Keratinocyte (primary cell): ENCODE data around the gene DGLUCY. TPM values are rescaled to one million over a fixed set of nuclear protein-coding genes. Genes with fewer than 3 reads are reported as not detected.

Experiments
- DNase-seq: peaks from one replicate; pipeline ENCODE4 v3.0.0-alpha.2; 2011; ENCODE audit warnings: low read depth, missing footprints, low spot score
- FAIRE-seq: peaks from 2 replicates; lab custom pipeline; 2011; peaks lifted over from hg19 to GRCh38; lab: Jason Lieb, UNC
- H2AFZ ChIP-seq: 2 replicates; pipeline ENCODE4 v1.6.0; 2012; ENCODE audit warnings: low read length, control low read depth, inconsistent platforms; ENCODE audit not compliant: control insufficient read depth
- H3K27ac ChIP-seq: 2 replicates; pipeline ENCODE4 v1.5.1; 2011; ENCODE audit warnings: low read length; ENCODE audit not compliant: control insufficient read depth, insufficient read depth
- H3K27me3 ChIP-seq: 3 replicates; pipeline ENCODE4 v1.6.0; 2011; ENCODE audit warnings: low read length; ENCODE audit not compliant: control insufficient read depth, insufficient read depth; ENCODE audit errors: extremely low read depth
- H3K36me3 ChIP-seq, 2 experiments: 2 replicates in 1 of 2; 3 replicates in 1 of 2; pipeline ENCODE4 v1.5.1; 2011; ENCODE audit warnings: low read length in 2 of 2, mild to moderate bottlenecking in 1 of 2; ENCODE audit not compliant: control insufficient read depth in 2 of 2, insufficient read depth in 2 of 2; ENCODE audit errors: extremely low read depth in 1 of 2
- H3K4me1 ChIP-seq: 3 replicates; pipeline ENCODE4 v1.5.1; 2011; ENCODE audit warnings: low read length; ENCODE audit not compliant: control insufficient read depth, insufficient read depth; ENCODE audit errors: extremely low read depth
- H3K4me2 ChIP-seq: 3 replicates; pipeline ENCODE4 v1.6.0; 2011; ENCODE audit warnings: low read depth, low read length; ENCODE audit not compliant: control insufficient read depth, insufficient read depth; ENCODE audit errors: extremely low read depth
- H3K4me3 ChIP-seq, 3 experiments: fragments of 200-600 bp in 1 of 3; sonication (generic) in 1 of 3; 2 replicates in 2 of 3; 3 replicates in 1 of 3; pipeline ENCODE4 v1.5.1; 2011 to 2016; ENCODE audit warnings: low read length in 3 of 3, mild to moderate bottlenecking in 3 of 3, control low read depth in 2 of 3, inconsistent platforms in 1 of 3, low read depth in 1 of 3, mixed read lengths in 1 of 3, mixed run types in 1 of 3, moderate library complexity in 1 of 3; ENCODE audit not compliant: control insufficient read depth in 2 of 3, insufficient read depth in 2 of 3; ENCODE audit errors: extremely low read depth in 1 of 3
- H3K79me2 ChIP-seq: 2 replicates; pipeline ENCODE4 v1.6.0; 2012; ENCODE audit warnings: low read length; ENCODE audit not compliant: control insufficient read depth, insufficient read depth
- H3K9ac ChIP-seq: 3 replicates; pipeline ENCODE4 v1.6.0; 2011; ENCODE audit warnings: low read length; ENCODE audit not compliant: control insufficient read depth, insufficient read depth; ENCODE audit errors: extremely low read depth
- H3K9me1 ChIP-seq: 3 replicates; pipeline ENCODE4 v1.6.0; 2011; ENCODE audit warnings: low read length; ENCODE audit not compliant: control insufficient read depth, insufficient read depth; ENCODE audit errors: extremely low read depth
- H3K9me3 ChIP-seq: 2 replicates; pipeline ENCODE4 v1.5.1; 2012; ENCODE audit warnings: low read depth, low read length; ENCODE audit not compliant: control insufficient read depth
- H4K20me1 ChIP-seq: 3 replicates; pipeline ENCODE4 v1.6.0; 2011; ENCODE audit warnings: low read length; ENCODE audit not compliant: control insufficient read depth, insufficient read depth; ENCODE audit errors: extremely low read depth
- CTCF ChIP-seq, 3 experiments: IDR thresholded peaks in 1 of 3; conservative IDR thresholded peaks in 1 of 3; optimal IDR thresholded peaks in 1 of 3; 2 replicates in 2 of 3; 3 replicates in 1 of 3; pipeline versions ENCODE3 to v1.5.1; 2011; ENCODE audit warnings: low read length in 3 of 3, mild to moderate bottlenecking in 3 of 3, moderate library complexity in 2 of 3, control low read depth in 1 of 3, inconsistent platforms in 1 of 3; ENCODE audit not compliant: insufficient read depth in 2 of 3; ENCODE audit errors: extremely low read depth in 1 of 3
- EZH2 ChIP-seq: IDR thresholded peaks from one replicate; pipeline ENCODE4 v1.6.1; 2012; ENCODE audit warnings: inconsistent platforms, mild to moderate bottlenecking, low read length, moderate library complexity
- dilution Hi-C: fragments of 300-500 bp; cut with MboI; formaldehyde crosslinking; loops from one replicate; pipeline ENCODE4 v1.7.0; 2020; ENCODE audit warnings: low sequenced_read_pairs; ENCODE audit not compliant: extremely low pct_ligation_motif_present
- polyA plus RNA-seq, 5 experiments: library from polyadenylated mRNA; depleted of rRNA in 3 of 5; stranded (reverse) in 3 of 5; stranded (forward) in 1 of 5; unstranded in 1 of 5; fragments of >200 nt; gene quantifications; 1 replicate in 1 of 5; 2 replicates in 3 of 5; 3 replicates in 1 of 5; pipeline versions ENCODE4 v1.2.1 to v1.2.3, GENCODE V29; 2011 to 2012; ENCODE audit warnings: missing spikeins in 2 of 5, low read depth in 1 of 5, low replicate concordance in 1 of 5

Gene DGLUCY
- polyA plus RNA-seq, 1 donor (not counting 4 experiments of a cell fraction or from before 2014, with no cell fraction given) = 19.4 TPM

- no peaks in the 10 kb centered on the region for H4K20me1 ChIP-seq
- H3K27ac ChIP-seq = peak overlapping the region; percentile 13
- TF ChIP-seq EZH2 = no peak
- no peak for TF ChIP-seq CTCF (optimal IDR thresholded peaks at IDR 0.05 in 1 of 3, IDR thresholded peaks at IDR 0.05 in 1 of 3, conservative IDR thresholded peaks at IDR 0.05 in 1 of 3; ENCODE audit: extremely low read depth in 1 of 3, insufficient read depth in 2 of 3, low read length in 3 of 3)
- no peaks in the 10 kb centered on the region for H3K27me3 ChIP-seq
- peak overlapping the region; percentile 41 for H2AFZ ChIP-seq
- peaks cover 14 to 19% of the 10 kb centered on the region in 2 experiments for H3K36me3 ChIP-seq
- dilution Hi-C loops = no loop called here
- H3K4me2 ChIP-seq = peak overlapping the region; percentile 24
- no peaks in the 10 kb centered on the region for H3K9me1 ChIP-seq
- peaks cover 5% of the 10 kb centered on the region for H3K9me3 ChIP-seq
- DNase-seq (no peak), FAIRE-seq (peak; percentile 52)
- H3K9ac ChIP-seq = no peak overlapping the region
- no peaks in the 10 kb centered on the region for H3K79me2 ChIP-seq
- no peak overlapping the region for H3K4me3 ChIP-seq
- peaks cover 10% of the 10 kb centered on the region for H3K4me1 ChIP-seq
These were observed 88.5 kb downstream of the DGLUCY start for GRCh38 chr14:91202234-91202974.

- H4K20me1 ChIP-seq = no peaks in the 10 kb centered on the region
- dilution Hi-C loops = no loop called here
- H3K79me2 ChIP-seq = no peaks in the 10 kb centered on the region
- no peak overlapping the region for H3K27ac ChIP-seq
- no peaks in the 10 kb centered on the region for H3K9me1 ChIP-seq
- H3K4me2 ChIP-seq = no peak overlapping the region
- peaks cover 11 to 16% of the 10 kb centered on the region in 2 experiments for H3K36me3 ChIP-seq
- H3K9ac ChIP-seq = no peak overlapping the region
- H3K4me3 ChIP-seq = no peak overlapping the region
- no peaks in the 10 kb centered on the region for H3K27me3 ChIP-seq
- TF ChIP-seq EZH2 (no peak), CTCF (optimal IDR thresholded peaks at IDR 0.05 in 1 of 3, IDR thresholded peaks at IDR 0.05 in 1 of 3, conservative IDR thresholded peaks at IDR 0.05 in 1 of 3; ENCODE audit: extremely low read depth in 1 of 3, insufficient read depth in 2 of 3, low read length in 3 of 3) (no peak)
- H3K9me3 ChIP-seq = peaks cover 5% of the 10 kb centered on the region
- peaks cover 10% of the 10 kb centered on the region for H3K4me1 ChIP-seq
- H2AFZ ChIP-seq = no peak overlapping the region
- no peak for DNase-seq
- FAIRE-seq = no peak
These were observed 90.8 kb downstream of the DGLUCY start for GRCh38 chr14:91204657-91205056.
